COLO829 (cell line): ENCODE data around the gene DUSP23.

ENCODE experiments used
- DNase-seq: peaks from one replicate; pipeline ENCODE4 v3.0.0; 2012; ENCODE audit warnings: low spot score

DUSP23 gene

DNA sequence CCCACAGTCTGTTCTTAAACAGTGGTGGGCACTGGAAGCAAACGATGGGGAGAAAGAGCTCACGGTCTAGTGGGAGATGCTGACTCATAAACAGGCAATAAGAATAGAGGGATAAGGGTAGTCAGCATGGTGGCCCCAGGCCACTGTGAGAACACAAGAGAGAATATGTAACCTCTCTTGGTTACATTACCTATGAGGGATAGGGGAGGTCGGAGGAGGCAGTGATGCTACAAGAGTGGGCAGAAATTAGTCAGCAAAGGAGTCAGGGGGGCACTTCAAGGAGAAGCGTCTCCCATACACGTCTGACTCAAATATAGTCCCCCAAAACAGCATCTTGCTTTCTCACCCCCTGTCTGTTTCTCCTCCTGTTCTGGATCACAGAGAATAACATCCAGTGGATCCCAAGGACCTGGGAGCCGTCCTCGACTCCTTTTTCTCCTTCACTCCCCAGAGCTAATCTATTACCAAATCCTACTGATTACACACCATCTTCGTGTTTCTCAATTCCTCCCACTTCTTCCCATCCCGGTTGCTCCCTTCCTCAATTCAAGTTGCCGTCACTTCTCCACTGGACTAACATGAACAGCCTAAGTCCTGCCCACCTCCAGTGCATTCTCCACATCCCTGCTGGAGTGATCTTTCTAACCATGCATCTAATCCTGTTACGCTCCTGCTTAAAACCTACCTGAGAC, 48.0 kb downstream of the DUSP23 start:
- DNase-seq: no peak

DNA sequence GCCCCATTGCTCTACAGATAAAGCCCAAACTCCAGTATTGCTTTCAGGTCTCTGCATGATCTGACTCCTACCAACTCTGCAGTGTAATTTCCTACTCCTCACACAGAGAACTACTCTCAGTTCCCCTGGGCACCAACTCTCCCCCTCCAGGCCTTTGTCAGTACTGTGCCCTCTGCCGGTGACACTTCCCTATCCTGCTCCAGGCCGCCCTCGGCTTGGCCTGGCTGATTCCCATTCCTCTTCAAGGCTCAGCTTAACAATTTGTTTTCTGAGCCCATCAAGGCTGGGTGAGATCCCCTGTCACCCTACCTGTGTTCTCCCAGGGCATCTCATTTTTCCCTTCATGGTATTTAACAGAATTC, 48.5 kb downstream of the DUSP23 start:
- DNase-seq: no peak

DNA sequence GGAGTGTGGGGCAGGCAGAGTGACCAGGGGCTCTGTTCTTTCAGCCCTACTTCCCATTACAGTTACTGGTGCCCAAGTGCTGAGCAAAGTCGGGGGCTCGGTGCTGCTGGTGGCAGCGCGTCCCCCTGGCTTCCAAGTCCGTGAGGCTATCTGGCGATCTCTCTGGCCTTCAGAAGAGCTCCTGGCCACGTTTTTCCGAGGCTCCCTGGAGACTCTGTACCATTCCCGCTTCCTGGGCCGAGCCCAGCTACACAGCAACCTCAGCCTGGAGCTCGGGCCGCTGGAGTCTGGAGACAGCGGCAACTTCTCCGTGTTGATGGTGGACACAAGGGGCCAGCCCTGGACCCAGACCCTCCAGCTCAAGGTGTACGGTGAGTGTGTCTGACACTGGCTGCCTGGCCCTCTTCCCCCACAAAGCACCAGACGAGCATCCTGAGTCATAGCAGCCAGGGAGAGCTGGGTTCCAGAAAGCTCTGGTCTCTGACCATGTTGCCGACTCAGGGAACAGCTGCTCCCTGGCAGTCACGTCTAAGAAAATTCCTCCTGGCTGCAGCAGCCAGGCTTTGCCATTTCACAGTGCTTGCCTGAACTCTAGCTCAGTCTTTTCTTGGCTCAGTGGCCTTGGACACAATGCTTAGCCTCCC, 49.2 kb downstream of the DUSP23 start:
- DNase-seq: no peak

DNA sequence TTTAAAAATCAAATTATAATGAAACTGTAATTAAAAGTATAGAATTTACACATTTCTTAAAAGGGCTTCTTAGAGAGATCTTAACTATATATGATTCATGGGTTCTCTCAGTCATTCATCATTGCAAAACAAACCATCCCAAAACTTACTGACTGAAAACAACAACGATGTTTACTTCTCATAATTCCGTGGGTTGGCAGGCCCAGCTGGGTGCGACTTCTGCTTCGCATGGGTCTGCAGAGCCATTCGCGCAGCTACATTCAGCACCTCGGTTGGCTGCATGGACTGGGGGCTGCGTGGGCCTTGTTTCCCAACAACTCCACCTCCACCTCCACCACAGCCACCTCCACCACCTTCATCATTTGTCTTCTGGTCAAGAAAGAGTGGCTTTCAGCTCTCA, 50.0 kb downstream of the DUSP23 start:
- no peak for DNase-seq

DNA sequence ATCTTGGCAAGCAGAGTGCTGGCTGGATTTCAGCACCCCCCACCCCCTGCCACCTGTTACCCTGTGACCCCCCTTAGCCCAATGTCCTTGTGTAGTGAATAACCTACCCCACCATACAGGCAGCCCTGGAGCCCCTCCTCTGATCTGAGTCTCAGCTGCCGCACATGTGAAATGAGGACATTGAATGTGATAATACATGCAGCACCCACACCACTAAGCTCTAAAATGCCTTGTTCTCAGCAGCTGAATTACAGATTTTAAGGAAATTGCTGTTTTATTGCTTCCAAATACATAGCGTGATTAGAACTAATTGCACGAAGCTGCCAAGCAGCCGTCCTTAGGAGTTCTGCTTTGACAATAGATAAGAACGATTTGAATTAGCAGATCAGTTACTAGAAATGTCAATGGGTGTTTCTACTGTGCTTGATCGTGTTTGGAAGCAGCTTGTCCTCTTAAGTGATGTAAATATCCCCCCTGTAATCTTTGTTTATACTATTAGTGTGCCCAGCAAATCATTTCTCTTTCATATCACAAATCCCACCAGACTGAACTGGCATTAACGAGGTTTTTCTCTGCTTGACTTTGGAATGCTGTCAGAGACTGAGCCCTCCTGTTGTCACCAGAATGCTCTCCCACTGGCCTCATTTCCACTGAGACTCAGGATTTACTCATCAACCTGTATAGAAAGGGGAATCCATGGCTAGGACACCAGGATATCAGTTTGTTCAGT, 50.8 kb downstream of the DUSP23 start:
- DNase-seq: no peak
